DND-41 (cell line): Measurements from ENCODE around the gene ETFA.

Source experiments
- ATAC-seq: fragments of 200-7000 bp; cut with Tn5 transposase; 3 replicates; pipeline ENCODE4 v1.9.1; 2021; ENCODE audit warnings: low read depth; ENCODE audit not compliant: insufficient read depth
- DNase-seq: peaks from one replicate; pipeline ENCODE4 v3.0.0-alpha.2; 2020
- H2AFZ ChIP-seq: 2 replicates; pipeline ENCODE4 v1.6.0; 2012; ENCODE audit warnings: low read depth, low read length
- H3K27ac ChIP-seq: 2 replicates; pipeline ENCODE4 v1.5.1; 2012; ENCODE audit warnings: low read length, inconsistent platforms
- H3K27me3 ChIP-seq: fragments of 200-600 bp; sonication (generic); 2 replicates; pipeline ENCODE4 v1.6.0; 2012; ENCODE audit warnings: low read length, mild to moderate bottlenecking, inconsistent platforms; ENCODE audit not compliant: insufficient read depth, poor library complexity
- H3K36me3 ChIP-seq: 2 replicates; pipeline ENCODE4 v1.5.1; 2012; ENCODE audit warnings: low read length, inconsistent platforms; ENCODE audit not compliant: insufficient read depth
- H3K4me1 ChIP-seq: 2 replicates; pipeline ENCODE4 v1.5.1; 2012; ENCODE audit warnings: mild to moderate bottlenecking, low read length; ENCODE audit not compliant: insufficient read depth
- H3K4me2 ChIP-seq: 2 replicates; pipeline ENCODE4 v1.6.0; 2012; ENCODE audit warnings: mild to moderate bottlenecking, moderate library complexity, low read length, inconsistent platforms; ENCODE audit not compliant: insufficient read depth
- H3K4me3 ChIP-seq, 2 experiments: fragments of 200-600 bp in 1 of 2; shearing (Covaris generic) in 1 of 2; 2 replicates each; pipeline ENCODE4 v1.5.1; 2012 to 2016; ENCODE audit warnings: inconsistent platforms in 2 of 2, low read length in 2 of 2, mild to moderate bottlenecking in 2 of 2, low read depth in 1 of 2, moderate library complexity in 1 of 2
- H3K79me2 ChIP-seq: 2 replicates; pipeline ENCODE4 v1.6.0; 2012; ENCODE audit warnings: low read length, inconsistent platforms; ENCODE audit not compliant: insufficient read depth
- H3K9ac ChIP-seq: 2 replicates; pipeline ENCODE4 v1.6.0; 2012; ENCODE audit warnings: low read depth, mild to moderate bottlenecking, inconsistent platforms, low read length, moderate library complexity
- H3K9me3 ChIP-seq: 2 replicates; pipeline ENCODE4 v1.5.1; 2012; ENCODE audit warnings: low read length, moderate library complexity, mild to moderate bottlenecking, inconsistent platforms; ENCODE audit not compliant: insufficient read depth, severe bottlenecking
- H4K20me1 ChIP-seq: 2 replicates; pipeline ENCODE4 v1.6.0; 2012; ENCODE audit warnings: low read length; ENCODE audit not compliant: insufficient read depth
- CTCF ChIP-seq: IDR thresholded peaks from 2 replicates; pipeline ENCODE4 v1.5.1; 2012; ENCODE audit warnings: borderline replicate concordance, low read length, moderate library complexity, mild to moderate bottlenecking; ENCODE audit not compliant: poor library complexity, severe bottlenecking; ENCODE audit errors: extremely low read depth
- EZH2 ChIP-seq: IDR thresholded peaks from 3 replicates; pipeline ENCODE4 v1.6.1; 2012; ENCODE audit warnings: borderline replicate concordance, low read depth, mild to moderate bottlenecking, moderate library complexity, low read length, inconsistent platforms; ENCODE audit not compliant: severe bottlenecking

ETFA gene

GRCh38 chr15:76189106-76189505 is 122.2 kb downstream of the ETFA start:
- no peak overlapping the region for H3K9ac ChIP-seq
- no peak overlapping the region for H3K4me3 ChIP-seq
- DNase-seq (no peak), ATAC-seq (no peak)
- H3K36me3 ChIP-seq: no peaks in the 10 kb centered on the region
- no peaks in the 10 kb centered on the region for H3K9me3 ChIP-seq
- TF ChIP-seq EZH2: no peak
- no peak for TF ChIP-seq CTCF
- no peaks in the 10 kb centered on the region for H3K79me2 ChIP-seq
- H3K4me2 ChIP-seq: no peak overlapping the region
- H4K20me1 ChIP-seq: no peaks in the 10 kb centered on the region
- H2AFZ ChIP-seq: no peak overlapping the region
- no peak overlapping the region for H3K27ac ChIP-seq
- H3K4me1 ChIP-seq: peaks cover 11% of the 10 kb centered on the region
- peaks cover 3% of the 10 kb centered on the region for H3K27me3 ChIP-seq

- no peak overlapping the region for H3K27ac ChIP-seq
- H3K79me2 ChIP-seq: no peaks in the 10 kb centered on the region
- H3K27me3 ChIP-seq: peaks cover 3% of the 10 kb centered on the region
- H3K9ac ChIP-seq: no peak overlapping the region
- H3K4me2 ChIP-seq: no peak overlapping the region
- DNase-seq: no peak
- peaks cover 11% of the 10 kb centered on the region for H3K4me1 ChIP-seq
- no peaks in the 10 kb centered on the region for H3K9me3 ChIP-seq
- no peak for TF ChIP-seq EZH2
- TF ChIP-seq CTCF: no peak
- H3K4me3 ChIP-seq: no peak overlapping the region
- no peak overlapping the region for H2AFZ ChIP-seq
- ATAC-seq: no peak
- H3K36me3 ChIP-seq: no peaks in the 10 kb centered on the region
- H4K20me1 ChIP-seq: no peaks in the 10 kb centered on the region
These were observed 124.1 kb downstream of the ETFA start for GRCh38 chr15:76187163-76187562.

GRCh38 chr15:76185716-76186115 is 125.6 kb downstream of the ETFA start:
- H3K4me2 ChIP-seq: no peak overlapping the region
- H3K36me3 ChIP-seq: no peaks in the 10 kb centered on the region
- peaks cover 5% of the 10 kb centered on the region for H3K4me1 ChIP-seq
- no peaks in the 10 kb centered on the region for H4K20me1 ChIP-seq
- no peaks in the 10 kb centered on the region for H3K79me2 ChIP-seq
- ATAC-seq (0 out of 3 replicates have a peak, but pooled peaks have one; percentile 48), DNase-seq (peak; percentile 21)
- H3K9me3 ChIP-seq: no peaks in the 10 kb centered on the region
- peaks cover 3% of the 10 kb centered on the region for H3K27me3 ChIP-seq
- no peak overlapping the region for H2AFZ ChIP-seq
- TF ChIP-seq EZH2: no peak
- TF ChIP-seq CTCF: peak; percentile 61
- H3K4me3 ChIP-seq: no peak overlapping the region
- no peak overlapping the region for H3K9ac ChIP-seq
- H3K27ac ChIP-seq: no peak overlapping the region

GRCh38 chr15:76184650-76185035 is 126.6 kb downstream of the ETFA start:
- H3K36me3 ChIP-seq: no peaks in the 10 kb centered on the region
- no peak for TF ChIP-seq EZH2
- no peak for TF ChIP-seq CTCF
- no peak overlapping the region for H3K9ac ChIP-seq
- H3K9me3 ChIP-seq: no peaks in the 10 kb centered on the region
- H3K4me3 ChIP-seq: no peak overlapping the region
- no peaks in the 10 kb centered on the region for H3K4me1 ChIP-seq
- H3K79me2 ChIP-seq: no peaks in the 10 kb centered on the region
- no peaks in the 10 kb centered on the region for H3K27me3 ChIP-seq
- H4K20me1 ChIP-seq: no peaks in the 10 kb centered on the region
- H3K4me2 ChIP-seq: no peak overlapping the region
- H3K27ac ChIP-seq: no peak overlapping the region
- DNase-seq: no peak
- ATAC-seq: no peak
- H2AFZ ChIP-seq: no peak overlapping the region
